HepG2 (cell line): ENCODE results near the gene PIM1. TPM values are rescaled to one million over a fixed set of nuclear protein-coding genes. Genes with fewer than 3 reads are reported as not detected.

Experiments
- DMTF1 ChIP-seq: sonication (generic); formaldehyde crosslinking; IDR thresholded peaks from 2 replicates; pipeline ENCODE4 v1.4.0; 2020; ENCODE audit warnings: mild to moderate bottlenecking, missing genetic modification reagents
- DR1 ChIP-seq: sonication (generic); formaldehyde crosslinking; IDR thresholded peaks from 2 replicates; pipeline ENCODE4 v1.8.0; 2021; ENCODE audit warnings: mild to moderate bottlenecking, missing genetic modification reagents, inconsistent platforms
- EP300 ChIP-seq, 3 experiments: sonication (generic) in 1 of 3; formaldehyde crosslinking in 1 of 3; IDR thresholded peaks; 2 replicates each; pipeline versions ENCODE4 v1.5.1 to v1.6.1; 2011 to 2020; ENCODE audit warnings: low read depth in 2 of 3, low read length in 2 of 3, borderline replicate concordance in 1 of 3, improper control_type of control experiment in 1 of 3, mild to moderate bottlenecking in 1 of 3, missing genetic modification reagents in 1 of 3, moderate library complexity in 1 of 3
- GTF3A ChIP-seq: sonication (generic); formaldehyde crosslinking; conservative IDR thresholded peaks from 2 replicates; pipeline ENCODE4 v1.4.0; 2020; ENCODE audit warnings: mild to moderate bottlenecking, missing genetic modification reagents
- NFE2 ChIP-seq: sonication (generic); formaldehyde crosslinking; IDR thresholded peaks from 2 replicates; pipeline ENCODE4 v1.4.0; 2020; ENCODE audit warnings: missing genetic modification reagents
- NR2F1 ChIP-seq, 2 experiments: fragments of 450-650 bp in 1 of 2; formaldehyde crosslinking in 1 of 2; IDR thresholded peaks; 2 replicates each; pipeline versions ENCODE4 v1.5.0 to v1.6.1; 2016 to 2020; ENCODE audit warnings: mild to moderate bottlenecking in 1 of 2, missing compliant biosample characterization in 1 of 2, missing genetic modification reagents in 1 of 2, moderate library complexity in 1 of 2
- PAX8 ChIP-seq: sonication (generic); formaldehyde crosslinking; IDR thresholded peaks from 2 replicates; pipeline ENCODE4 v1.8.0; 2022; ENCODE audit warnings: mild to moderate bottlenecking, missing genetic modification reagents, borderline replicate concordance
- TSC22D2 ChIP-seq: sonication (generic); formaldehyde crosslinking; IDR thresholded peaks from 2 replicates; pipeline ENCODE4 v1.5.1; 2020; ENCODE audit warnings: missing genetic modification reagents, mild to moderate bottlenecking, borderline replicate concordance
- ZFP62 ChIP-seq: sonication (generic); formaldehyde crosslinking; IDR thresholded peaks from 2 replicates; pipeline ENCODE4 v1.4.0; 2020; ENCODE audit warnings: missing genetic modification reagents
- ZFP82 ChIP-seq: sonication (generic); formaldehyde crosslinking; IDR thresholded peaks from 2 replicates; pipeline ENCODE4 v1.5.1; 2020; ENCODE audit warnings: mild to moderate bottlenecking, missing genetic modification reagents, borderline replicate concordance
- ZNF292 ChIP-seq: sonication (generic); formaldehyde crosslinking; IDR thresholded peaks from 2 replicates; pipeline ENCODE4 v1.8.1; 2022; ENCODE audit warnings: mild to moderate bottlenecking, low read depth, missing genetic modification reagents, borderline replicate concordance
- ZNF501 ChIP-seq: sonication (generic); formaldehyde crosslinking; IDR thresholded peaks from 2 replicates; pipeline ENCODE4 v1.5.1; 2020; ENCODE audit warnings: mild to moderate bottlenecking, moderate library complexity, missing genetic modification reagents
- ZNF839 ChIP-seq: sonication (generic); formaldehyde crosslinking; IDR thresholded peaks from 2 replicates; pipeline ENCODE4 v1.4.0; 2020; ENCODE audit warnings: missing genetic modification reagents, mild to moderate bottlenecking, borderline replicate concordance
- ZSCAN20 ChIP-seq: sonication (generic); formaldehyde crosslinking; IDR thresholded peaks from 2 replicates; pipeline ENCODE4 v1.4.0; 2020; ENCODE audit warnings: missing genetic modification reagents, mild to moderate bottlenecking, borderline replicate concordance
- polyA plus RNA-seq, 8 experiments: library from polyadenylated mRNA; depleted of rRNA in 3 of 8; stranded (reverse) in 7 of 8; unstranded in 1 of 8; fragments of >200 nt; fragmentation: Illumina TruSeq in 4 of 8; extraction: Trizol in 4 of 8; gene quantifications; 2 replicates each; pipeline versions ENCODE4 v1.2.1 to v1.2.3, GENCODE V29; 2011 to 2016; ENCODE audit warnings: low read depth in 4 of 8, missing spikeins in 1 of 8, mixed read lengths in 1 of 8; ENCODE audit not compliant: insufficient read depth in 1 of 8
- total RNA-seq, 5 experiments: library from RNA; depleted of rRNA; stranded (reverse); fragments of >200 nt; fragmentation: Illumina TruSeq; extraction: Trizol; gene quantifications; 2 replicates each; pipeline ENCODE4 v1.2.3, GENCODE V29; 2016; ENCODE audit warnings: low read depth in 1 of 5
- TF ChIP-seq, protein P1 (sequence below), 2 experiments: fragments of 450-650 bp in 1 of 2; sonication (generic) in 1 of 2; formaldehyde crosslinking in 1 of 2; IDR thresholded peaks; 2 replicates each; pipeline versions ENCODE4 v1.6.1 to v1.8.0; 2016 to 2022; ENCODE audit warnings: antibody characterized with exemption in 1 of 2, mild to moderate bottlenecking in 1 of 2, missing genetic modification reagents in 1 of 2

Gene PIM1
- total and polyA plus RNA-seq, 2 of the 13 experiments (the other 11 are each of a cell fraction or from before 2014, with no cell fraction given), result 29.4 to 117 TPM

DNA sequence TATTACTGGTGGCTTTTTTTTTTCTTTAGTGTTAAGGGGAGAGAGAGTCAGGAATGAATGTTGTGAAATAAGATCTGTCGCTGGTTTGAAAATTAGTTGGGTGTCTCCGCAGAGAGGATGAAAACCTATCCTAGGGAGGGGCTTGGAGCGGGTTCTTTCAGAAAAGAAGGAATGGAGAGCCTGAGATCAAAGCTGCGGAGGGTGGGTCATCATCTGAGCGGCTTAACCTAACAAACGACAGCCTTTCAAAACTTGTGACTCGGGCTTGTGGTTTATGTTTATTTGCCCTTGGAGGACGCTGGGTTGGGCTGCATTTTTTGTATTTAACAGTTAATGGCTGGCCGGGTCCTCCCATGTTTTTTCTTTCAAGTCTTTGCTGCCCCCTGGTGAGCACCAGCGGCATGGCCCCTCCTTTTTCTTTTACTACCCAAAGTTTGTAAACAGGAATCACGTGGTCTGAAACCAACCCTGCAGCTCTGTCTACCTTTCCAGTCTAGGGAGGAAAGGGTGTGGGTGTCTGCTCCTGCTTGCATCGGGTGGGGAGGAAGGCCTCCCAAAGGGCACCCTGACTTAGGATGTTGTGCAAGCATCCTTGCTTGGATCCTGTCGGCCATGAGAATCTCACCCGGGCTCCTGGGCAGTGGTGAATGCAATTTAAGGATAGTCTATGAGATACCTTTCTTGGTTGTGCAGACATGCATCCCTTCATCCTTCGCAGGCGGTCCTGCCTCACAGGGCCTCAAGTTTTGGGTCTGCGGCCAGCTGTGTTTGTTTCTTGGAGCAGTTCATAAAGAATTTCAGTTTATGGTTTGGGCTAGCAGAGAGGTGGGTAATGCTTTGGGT lies 2.2 kb downstream of the PIM1 start (continued):
- TF ChIP-seq DMTF1, result 0 out of 2 replicates have a peak, but pooled peaks have one; percentile 38
- no peak for TF ChIP-seq ZFP62 (CRISPR knock-in tag)
- TF ChIP-seq ZNF292 (CRISPR knock-in tag), result no peak
- TF ChIP-seq TSC22D2 (CRISPR knock-in tag), result peak; percentile 51; the same call in 1 of the 2 replicates
- 0 out of 2 replicates have a peak, but pooled peaks have one; percentile 44 for TF ChIP-seq ZNF501 (CRISPR knock-in tag)
- 0 out of 2 replicates have a peak, but pooled peaks have one; percentile 56 for TF ChIP-seq ZNF839 (CRISPR knock-in tag)
- TF ChIP-seq NFE2 (CRISPR knock-in tag), result no peak
- TF ChIP-seq EP300 (IDR thresholded peaks at IDR 0.05; ENCODE audit: low read depth in 2 of 2, low read length in 2 of 2), result peak in 1 of 2 experiments; percentile 94; a peak in 2 of 4 replicates
- TF ChIP-seq EP300 (CRISPR knock-in tag; IDR thresholded peaks at IDR 0.05; ENCODE audit: borderline replicate concordance), result peak; percentile 84
- no peak for TF ChIP-seq PAX8
- TF ChIP-seq ZFP82 (CRISPR knock-in tag), result no peak
- TF ChIP-seq, protein P1, sequence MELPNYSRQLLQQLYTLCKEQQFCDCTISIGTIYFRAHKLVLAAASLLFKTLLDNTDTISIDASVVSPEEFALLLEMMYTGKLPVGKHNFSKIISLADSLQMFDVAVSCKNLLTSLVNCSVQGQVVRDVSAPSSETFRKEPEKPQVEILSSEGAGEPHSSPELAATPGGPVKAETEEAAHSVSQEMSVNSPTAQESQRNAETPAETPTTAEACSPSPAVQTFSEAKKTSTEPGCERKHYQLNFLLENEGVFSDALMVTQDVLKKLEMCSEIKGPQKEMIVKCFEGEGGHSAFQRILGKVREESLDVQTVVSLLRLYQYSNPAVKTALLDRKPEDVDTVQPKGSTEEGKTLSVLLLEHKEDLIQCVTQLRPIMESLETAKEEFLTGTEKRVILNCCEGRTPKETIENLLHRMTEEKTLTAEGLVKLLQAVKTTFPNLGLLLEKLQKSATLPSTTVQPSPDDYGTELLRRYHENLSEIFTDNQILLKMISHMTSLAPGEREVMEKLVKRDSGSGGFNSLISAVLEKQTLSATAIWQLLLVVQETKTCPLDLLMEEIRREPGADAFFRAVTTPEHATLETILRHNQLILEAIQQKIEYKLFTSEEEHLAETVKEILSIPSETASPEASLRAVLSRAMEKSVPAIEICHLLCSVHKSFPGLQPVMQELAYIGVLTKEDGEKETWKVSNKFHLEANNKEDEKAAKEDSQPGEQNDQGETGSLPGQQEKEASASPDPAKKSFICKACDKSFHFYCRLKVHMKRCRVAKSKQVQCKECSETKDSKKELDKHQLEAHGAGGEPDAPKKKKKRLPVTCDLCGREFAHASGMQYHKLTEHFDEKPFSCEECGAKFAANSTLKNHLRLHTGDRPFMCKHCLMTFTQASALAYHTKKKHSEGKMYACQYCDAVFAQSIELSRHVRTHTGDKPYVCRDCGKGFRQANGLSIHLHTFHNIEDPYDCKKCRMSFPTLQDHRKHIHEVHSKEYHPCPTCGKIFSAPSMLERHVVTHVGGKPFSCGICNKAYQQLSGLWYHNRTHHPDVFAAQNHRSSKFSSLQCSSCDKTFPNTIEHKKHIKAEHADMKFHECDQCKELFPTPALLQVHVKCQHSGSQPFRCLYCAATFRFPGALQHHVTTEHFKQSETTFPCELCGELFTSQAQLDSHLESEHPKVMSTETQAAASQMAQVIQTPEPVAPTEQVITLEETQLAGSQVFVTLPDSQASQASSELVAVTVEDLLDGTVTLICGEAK (IDR thresholded peaks at IDR 0.05), result no peak
- TF ChIP-seq, protein P1 (CRISPR knock-in tag; IDR thresholded peaks at IDR 0.05), result no peak
- TF ChIP-seq ZSCAN20 (CRISPR knock-in tag), result peak; percentile 64; the same call in 1 of the 2 replicates
- TF ChIP-seq NR2F1 (CRISPR knock-in tag; IDR thresholded peaks at IDR 0.05), result peak; percentile 6 to 47; a peak in 3 of 4 replicates
- TF ChIP-seq GTF3A (CRISPR knock-in tag), result no peak
- no peak for TF ChIP-seq DR1 (CRISPR knock-in tag)
